ENCODE data around the gene SH3TC2.

Gene SH3TC2

GRCh38 chr5:149062371-149063016, 368 bp downstream of the SH3TC2 start:
- Histone ChIP-seq H3K9me3 (ENCODE audit: control insufficient read depth, low read length) (no peaks in the 10 kb centered on the region), H3K4me3 (ENCODE audit: insufficient read depth, low read depth, low read length, poor library complexity, severe bottlenecking) (no peak overlapping the region), H3K4me1 (ENCODE audit: control insufficient read depth, insufficient read depth, low read length, poor library complexity, severe bottlenecking) (no peaks in the 10 kb centered on the region), H3K36me3 (ENCODE audit: control insufficient read depth, insufficient read depth, low read length) (no peaks in the 10 kb centered on the region), H3K27me3 (replicated peaks; ENCODE audit: control insufficient read depth, insufficient read depth, low read length, poor library complexity, severe bottlenecking) (no peaks in the 10 kb centered on the region), H3K27ac (ENCODE audit: insufficient read depth, low read length, poor library complexity, severe bottlenecking) (no peak overlapping the region)
- DNase-seq = no peak

GRCh38 chr5:149061341-149061740, 1.5 kb downstream of the SH3TC2 start:
- Histone ChIP-seq H3K4me3 (ENCODE audit: insufficient read depth, low read depth, low read length, poor library complexity, severe bottlenecking) (no peak overlapping the region), H3K9me3 (ENCODE audit: control insufficient read depth, low read length) (no peaks in the 10 kb centered on the region), H3K4me1 (ENCODE audit: control insufficient read depth, insufficient read depth, low read length, poor library complexity, severe bottlenecking) (no peaks in the 10 kb centered on the region), H3K36me3 (ENCODE audit: control insufficient read depth, insufficient read depth, low read length) (no peaks in the 10 kb centered on the region), H3K27ac (ENCODE audit: insufficient read depth, low read length, poor library complexity, severe bottlenecking) (no peak overlapping the region), H3K27me3 (replicated peaks; ENCODE audit: control insufficient read depth, insufficient read depth, low read length, poor library complexity, severe bottlenecking) (no peaks in the 10 kb centered on the region)
- DNase-seq = no peak

GRCh38 chr5:149060325-149060724, 2.5 kb downstream of the SH3TC2 start:
- no peak overlapping the region for H3K27ac ChIP-seq (ENCODE audit: insufficient read depth, low read length, poor library complexity, severe bottlenecking)
- H3K27me3 ChIP-seq (replicated peaks; ENCODE audit: control insufficient read depth, insufficient read depth, low read length, poor library complexity, severe bottlenecking) = no peaks in the 10 kb centered on the region
- no peaks in the 10 kb centered on the region for H3K36me3 ChIP-seq (ENCODE audit: control insufficient read depth, insufficient read depth, low read length)
- no peak for DNase-seq
- no peak overlapping the region for H3K4me3 ChIP-seq (ENCODE audit: insufficient read depth, low read depth, low read length, poor library complexity, severe bottlenecking)
- H3K9me3 ChIP-seq (ENCODE audit: control insufficient read depth, low read length) = no peaks in the 10 kb centered on the region
- no peaks in the 10 kb centered on the region for H3K4me1 ChIP-seq (ENCODE audit: control insufficient read depth, insufficient read depth, low read length, poor library complexity, severe bottlenecking)

GRCh38 chr5:149056616-149057165, 6.2 kb downstream of the SH3TC2 start:
- no peak for DNase-seq
- no peak overlapping the region for H3K4me3 ChIP-seq (ENCODE audit: insufficient read depth, low read depth, low read length, poor library complexity, severe bottlenecking)
- no peaks in the 10 kb centered on the region for H3K4me1 ChIP-seq (ENCODE audit: control insufficient read depth, insufficient read depth, low read length, poor library complexity, severe bottlenecking)
- no peaks in the 10 kb centered on the region for H3K36me3 ChIP-seq (ENCODE audit: control insufficient read depth, insufficient read depth, low read length)
- H3K9me3 ChIP-seq (ENCODE audit: control insufficient read depth, low read length) = no peaks in the 10 kb centered on the region
- no peak overlapping the region for H3K27ac ChIP-seq (ENCODE audit: insufficient read depth, low read length, poor library complexity, severe bottlenecking)
- H3K27me3 ChIP-seq (replicated peaks; ENCODE audit: control insufficient read depth, insufficient read depth, low read length, poor library complexity, severe bottlenecking) = no peaks in the 10 kb centered on the region

DNA sequence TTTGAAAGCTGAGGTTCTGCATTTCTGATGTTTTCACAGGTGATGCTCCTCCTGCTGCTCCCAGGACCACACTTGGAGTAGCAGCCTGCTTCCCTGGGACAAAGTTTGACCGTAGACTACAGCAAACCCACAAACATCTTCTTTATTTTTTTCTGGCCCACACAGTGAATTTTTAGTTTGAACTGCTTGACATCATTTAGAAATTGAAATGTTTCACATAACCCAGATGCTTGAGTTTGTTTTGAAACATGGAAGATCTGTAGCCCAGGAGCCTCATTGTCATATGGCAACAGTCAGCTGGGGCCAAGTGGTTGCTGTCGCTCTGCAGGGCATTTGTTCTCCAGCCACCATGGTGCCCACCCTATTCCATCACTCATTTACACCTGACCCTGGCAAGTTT, 8.4 kb downstream of the SH3TC2 start:
- no peaks in the 10 kb centered on the region for H3K9me3 ChIP-seq (ENCODE audit: control insufficient read depth, low read length)
- H3K4me3 ChIP-seq (ENCODE audit: insufficient read depth, low read depth, low read length, poor library complexity, severe bottlenecking) = no peak overlapping the region
- no peak for DNase-seq
- H3K36me3 ChIP-seq (ENCODE audit: control insufficient read depth, insufficient read depth, low read length) = no peaks in the 10 kb centered on the region
- H3K27ac ChIP-seq (ENCODE audit: insufficient read depth, low read length, poor library complexity, severe bottlenecking) = no peak overlapping the region
- H3K4me1 ChIP-seq (ENCODE audit: control insufficient read depth, insufficient read depth, low read length, poor library complexity, severe bottlenecking) = no peaks in the 10 kb centered on the region
- no peaks in the 10 kb centered on the region for H3K27me3 ChIP-seq (replicated peaks; ENCODE audit: control insufficient read depth, insufficient read depth, low read length, poor library complexity, severe bottlenecking)

DNA sequence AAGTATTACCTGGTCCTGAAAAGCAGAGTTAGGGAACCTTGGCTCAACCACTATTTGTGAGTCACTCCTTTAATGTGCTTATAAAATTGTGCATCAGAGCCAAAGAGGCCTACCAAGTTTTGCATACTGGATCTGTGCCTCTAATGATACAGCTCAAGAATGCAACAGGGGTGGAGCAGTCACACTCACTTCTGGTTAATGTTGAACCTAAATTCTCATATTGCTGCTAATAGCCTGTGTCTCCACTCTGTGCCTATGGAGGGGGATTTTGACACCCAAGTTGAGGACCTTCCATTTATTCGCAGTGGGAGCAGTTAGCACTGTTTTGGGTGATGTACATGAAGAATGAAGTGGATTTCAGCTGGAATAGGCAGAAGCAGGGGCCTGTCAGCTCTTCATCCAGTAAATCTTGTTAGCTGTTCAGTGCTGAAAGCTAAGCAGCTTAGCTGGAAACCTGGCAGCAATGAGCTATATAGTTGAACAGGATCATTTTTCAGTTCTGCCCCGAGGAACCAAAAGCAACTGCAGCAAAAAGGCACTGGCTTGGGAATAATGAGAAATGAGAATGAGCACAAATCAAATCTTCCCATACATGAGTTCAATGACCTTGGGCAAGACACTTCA, 9.7 kb downstream of the SH3TC2 start:
- H3K9me3 ChIP-seq (ENCODE audit: control insufficient read depth, low read length) = no peaks in the 10 kb centered on the region
- no peak overlapping the region for H3K4me3 ChIP-seq (ENCODE audit: insufficient read depth, low read depth, low read length, poor library complexity, severe bottlenecking)
- no peaks in the 10 kb centered on the region for H3K36me3 ChIP-seq (ENCODE audit: control insufficient read depth, insufficient read depth, low read length)
- H3K27ac ChIP-seq (ENCODE audit: insufficient read depth, low read length, poor library complexity, severe bottlenecking) = no peak overlapping the region
- H3K27me3 ChIP-seq (replicated peaks; ENCODE audit: control insufficient read depth, insufficient read depth, low read length, poor library complexity, severe bottlenecking) = no peaks in the 10 kb centered on the region
- no peaks in the 10 kb centered on the region for H3K4me1 ChIP-seq (ENCODE audit: control insufficient read depth, insufficient read depth, low read length, poor library complexity, severe bottlenecking)
- no peak for DNase-seq

DNA sequence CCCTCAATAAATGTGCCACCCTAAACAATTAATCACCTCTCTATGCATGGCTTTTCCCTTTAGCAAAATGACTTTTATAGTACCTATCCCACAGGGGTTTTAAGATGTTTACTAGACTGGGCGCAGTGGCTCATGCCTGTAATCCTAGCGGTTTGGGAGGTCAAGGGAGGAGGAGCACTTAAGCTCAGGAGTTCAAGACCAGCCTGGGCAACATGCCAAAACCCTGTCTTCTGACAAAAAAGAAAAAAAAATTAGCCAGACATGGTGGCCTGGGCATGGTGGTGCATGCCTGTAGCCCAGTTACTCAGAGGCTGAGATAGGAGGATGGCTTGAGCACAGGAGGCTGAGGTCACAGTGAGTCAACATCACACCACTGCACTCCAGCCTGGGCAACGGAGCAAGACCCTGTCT, 13.5 kb downstream of the SH3TC2 start:
- no peaks in the 10 kb centered on the region for H3K4me1 ChIP-seq (ENCODE audit: control insufficient read depth, insufficient read depth, low read length, poor library complexity, severe bottlenecking)
- H3K27ac ChIP-seq (ENCODE audit: insufficient read depth, low read length, poor library complexity, severe bottlenecking) = no peak overlapping the region
- no peak for DNase-seq
- no peaks in the 10 kb centered on the region for H3K27me3 ChIP-seq (replicated peaks; ENCODE audit: control insufficient read depth, insufficient read depth, low read length, poor library complexity, severe bottlenecking)
- H3K36me3 ChIP-seq (ENCODE audit: control insufficient read depth, insufficient read depth, low read length) = no peaks in the 10 kb centered on the region
- H3K4me3 ChIP-seq (ENCODE audit: insufficient read depth, low read depth, low read length, poor library complexity, severe bottlenecking) = no peak overlapping the region
- no peaks in the 10 kb centered on the region for H3K9me3 ChIP-seq (ENCODE audit: control insufficient read depth, low read length)

GRCh38 chr5:149048811-149049210, 14.1 kb downstream of the SH3TC2 start:
- DNase-seq = no peak
- no peak overlapping the region for H3K27ac ChIP-seq (ENCODE audit: insufficient read depth, low read length, poor library complexity, severe bottlenecking)
- H3K36me3 ChIP-seq (ENCODE audit: control insufficient read depth, insufficient read depth, low read length) = no peaks in the 10 kb centered on the region

DNA sequence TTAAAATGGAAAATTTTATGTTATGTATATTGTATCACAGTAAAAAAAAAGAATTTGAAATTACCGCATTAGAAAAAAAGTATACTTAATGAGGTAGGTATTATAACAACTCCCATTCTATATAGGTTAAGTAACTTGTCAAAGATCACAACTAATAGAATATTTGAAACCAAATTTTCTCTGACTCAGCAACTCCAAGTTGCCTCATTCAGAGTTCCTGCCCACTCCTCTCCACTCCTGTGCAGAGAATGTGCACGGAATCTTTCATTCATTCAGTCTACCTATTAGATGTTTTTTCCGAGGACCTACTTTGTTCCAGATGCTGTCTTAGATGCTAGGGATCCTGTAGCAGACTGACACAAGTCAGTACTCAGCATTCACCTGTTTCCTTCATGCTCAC, 15.4 kb downstream of the SH3TC2 start:
- Histone ChIP-seq H3K4me3 (ENCODE audit: insufficient read depth, low read depth, low read length, poor library complexity, severe bottlenecking) (no peak overlapping the region), H3K4me1 (ENCODE audit: control insufficient read depth, insufficient read depth, low read length, poor library complexity, severe bottlenecking) (no peaks in the 10 kb centered on the region), H3K27ac (ENCODE audit: insufficient read depth, low read length, poor library complexity, severe bottlenecking) (no peak overlapping the region), H3K9me3 (ENCODE audit: control insufficient read depth, low read length) (no peaks in the 10 kb centered on the region), H3K27me3 (replicated peaks; ENCODE audit: control insufficient read depth, insufficient read depth, low read length, poor library complexity, severe bottlenecking) (no peaks in the 10 kb centered on the region), H3K36me3 (ENCODE audit: control insufficient read depth, insufficient read depth, low read length) (no peaks in the 10 kb centered on the region)
- DNase-seq = no peak

More at GRCh38 chr5:149048811-149049210, 14.1 kb downstream of the SH3TC2 start:
- H3K4me1 ChIP-seq (ENCODE audit: control insufficient read depth, insufficient read depth, low read length, poor library complexity, severe bottlenecking) = no peaks in the 10 kb centered on the region
- no peaks in the 10 kb centered on the region for H3K27me3 ChIP-seq (replicated peaks; ENCODE audit: control insufficient read depth, insufficient read depth, low read length, poor library complexity, severe bottlenecking)
- H3K9me3 ChIP-seq (ENCODE audit: control insufficient read depth, low read length) = no peaks in the 10 kb centered on the region
- no peak overlapping the region for H3K4me3 ChIP-seq (ENCODE audit: insufficient read depth, low read depth, low read length, poor library complexity, severe bottlenecking)

DNA sequence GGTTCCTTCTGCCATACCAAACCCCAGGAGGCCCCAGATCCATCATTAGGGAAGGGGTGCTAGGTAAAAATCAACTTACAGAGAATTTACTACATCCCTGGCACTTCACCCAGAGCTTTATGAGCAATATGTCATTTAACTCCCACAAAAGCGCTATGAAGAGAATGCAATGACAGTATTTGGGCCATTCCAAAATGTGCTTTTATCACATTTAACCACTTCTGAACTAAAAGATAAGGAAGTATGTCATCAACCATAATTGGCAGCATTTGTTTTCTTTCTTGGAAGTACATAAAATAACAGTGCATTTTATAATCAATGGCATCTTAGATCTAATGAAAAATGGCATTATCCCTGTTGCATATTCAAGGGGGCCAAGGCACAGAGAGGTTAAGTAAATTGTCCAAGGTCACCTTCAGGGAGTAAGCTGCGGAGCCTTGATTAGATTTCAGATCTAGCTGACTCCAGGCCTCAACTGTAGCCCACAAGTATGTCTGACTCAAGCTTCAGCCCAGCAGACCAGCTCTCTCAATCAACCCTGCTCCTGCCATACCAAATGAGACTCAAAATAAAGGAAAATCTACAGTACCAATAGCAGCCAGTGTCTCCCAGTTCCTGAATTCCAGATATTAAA, 16.5 kb downstream of the SH3TC2 start:
- Histone ChIP-seq H3K27me3 (replicated peaks; ENCODE audit: control insufficient read depth, insufficient read depth, low read length, poor library complexity, severe bottlenecking) (no peaks in the 10 kb centered on the region), H3K36me3 (ENCODE audit: control insufficient read depth, insufficient read depth, low read length) (no peaks in the 10 kb centered on the region), H3K4me3 (ENCODE audit: insufficient read depth, low read depth, low read length, poor library complexity, severe bottlenecking) (no peak overlapping the region), H3K27ac (ENCODE audit: insufficient read depth, low read length, poor library complexity, severe bottlenecking) (no peak overlapping the region), H3K9me3 (ENCODE audit: control insufficient read depth, low read length) (no peaks in the 10 kb centered on the region), H3K4me1 (ENCODE audit: control insufficient read depth, insufficient read depth, low read length, poor library complexity, severe bottlenecking) (no peaks in the 10 kb centered on the region)
- DNase-seq = no peak
